ENCODE results near the gene TMEM43. TPM values are rescaled to one million over a fixed set of nuclear protein-coding genes. Genes with fewer than 3 reads are reported as not detected.

The TMEM43 gene
- total and polyA plus RNA-seq, 2 of the 13 experiments (the other 11 are each of a cell fraction or from before 2014, with no cell fraction given): 48.9 to 50.5 TPM

GRCh38 chr3:14125193-14126016 lies 553 bp downstream of the TMEM43 start (continued):
- TF ChIP-seq E2F2 (CRISPR knock-in tag; IDR thresholded peaks at IDR 0.05; ENCODE audit: borderline replicate concordance) (peak; percentile 77; the same call in 1 of the 2 replicates), ZNF556 (CRISPR knock-in tag; IDR thresholded peaks at IDR 0.05; ENCODE audit: borderline replicate concordance) (0 out of 2 replicates have a peak, but pooled peaks have one; percentile 3), ZNF362 (CRISPR knock-in tag; IDR thresholded peaks at IDR 0.05; ENCODE audit: borderline replicate concordance) (no peak), BATF2 (CRISPR knock-in tag; IDR thresholded peaks at IDR 0.05) (peak; percentile 39; the same call in 1 of the 2 replicates), STAT6 (CRISPR knock-in tag; IDR thresholded peaks at IDR 0.05; ENCODE audit: borderline replicate concordance) (peak; percentile 37; the same call in 1 of the 2 replicates), RFXAP (CRISPR knock-in tag; IDR thresholded peaks at IDR 0.05; ENCODE audit: borderline replicate concordance) (peak; percentile 57), ZNF280B (CRISPR knock-in tag; IDR thresholded peaks at IDR 0.05; ENCODE audit: borderline replicate concordance) (no peak), HMGXB3 (CRISPR knock-in tag; IDR thresholded peaks at IDR 0.05; ENCODE audit: borderline replicate concordance) (no peak; the same call in 1 of the 2 replicates), ZSCAN22 (CRISPR knock-in tag; IDR thresholded peaks at IDR 0.05) (no peak), RXRB (CRISPR knock-in tag; IDR thresholded peaks at IDR 0.05; ENCODE audit: borderline replicate concordance) (no peak), BRF2 (CRISPR knock-in tag; IDR thresholded peaks at IDR 0.05) (no peak), MEIS1 (CRISPR knock-in tag; IDR thresholded peaks at IDR 0.05; ENCODE audit: borderline replicate concordance) (no peak; the same call in 1 of the 2 replicates)
